CD14-positive monocyte (primary cell): Measurements from ENCODE around the gene CELF4. TPM values are rescaled to one million over a fixed set of nuclear protein-coding genes. Genes with fewer than 3 reads are reported as not detected.

Source experiments
- DNase-seq, 3 donors: peaks; one replicate each; pipeline ENCODE4 v3.0.0-alpha.2; 2011 to 2022
- H2AFZ ChIP-seq: 2 replicates; pipeline ENCODE4 v1.6.0; 2012; ENCODE audit warnings: mild to moderate bottlenecking, low read depth, low read length, inconsistent platforms; ENCODE audit not compliant: insufficient read depth, poor library complexity, severe bottlenecking
- H3K27ac ChIP-seq, 2 donors: 1 replicate in 1 of 2; 2 replicates in 1 of 2; pipeline ENCODE4 v1.5.1; 2012 to 2013; ENCODE audit warnings: low read length in 2 of 2, control low read depth in 1 of 2, inconsistent platforms in 1 of 2, low read depth in 1 of 2, mild to moderate bottlenecking in 1 of 2
- H3K27me3 ChIP-seq, 2 donors: one replicate each; pipeline versions ENCODE4 v1.6.0 to v1.6.1; 2011 to 2013; ENCODE audit warnings: low read length in 2 of 2; ENCODE audit not compliant: control insufficient read depth in 2 of 2, insufficient read depth in 2 of 2
- H3K36me3 ChIP-seq, 2 donors: replicated peaks in 1 of 2; 1 replicate in 1 of 2; 2 replicates in 1 of 2; pipeline versions ENCODE4 v1.5.1 to v1.6.1; 2012 to 2013; ENCODE audit warnings: low read length in 2 of 2, control low read depth in 1 of 2, inconsistent platforms in 1 of 2, mild to moderate bottlenecking in 1 of 2; ENCODE audit not compliant: insufficient read depth in 2 of 2, control insufficient read depth in 1 of 2
- H3K4me1 ChIP-seq, 2 donors: 1 replicate in 1 of 2; 2 replicates in 1 of 2; pipeline versions ENCODE4 v1.5.1 to v1.6.1; 2012 to 2013; ENCODE audit warnings: low read length in 2 of 2, control low read depth in 1 of 2, inconsistent platforms in 1 of 2, mild to moderate bottlenecking in 1 of 2, moderate library complexity in 1 of 2; ENCODE audit not compliant: insufficient read depth in 2 of 2, control insufficient read depth in 1 of 2
- H3K4me2 ChIP-seq: replicated peaks from 2 replicates; pipeline ENCODE3; 2012; ENCODE audit warnings: low read length, moderate library complexity, mild to moderate bottlenecking; ENCODE audit not compliant: poor library complexity, severe bottlenecking; ENCODE audit errors: extremely low read depth
- H3K4me3 ChIP-seq, 3 experiments: fragments of 200-600 bp in 1 of 3; sonication (generic) in 1 of 3; replicated peaks in 1 of 3; 1 replicate in 2 of 3; 2 replicates in 1 of 3; pipeline ENCODE4 v1.5.1; 2011 to 2013; ENCODE audit warnings: low read length in 3 of 3, mild to moderate bottlenecking in 3 of 3, control low read depth in 2 of 3, low read depth in 2 of 3, inconsistent platforms in 1 of 3, moderate library complexity in 1 of 3
- H3K79me2 ChIP-seq: 2 replicates; pipeline ENCODE4 v1.6.0; 2012; ENCODE audit warnings: mild to moderate bottlenecking, control low read depth, inconsistent platforms, low read length, moderate library complexity; ENCODE audit not compliant: insufficient read depth
- H3K9ac ChIP-seq: 2 replicates; pipeline ENCODE4 v1.6.0; 2017; ENCODE audit warnings: low read length, mild to moderate bottlenecking; ENCODE audit not compliant: insufficient read depth, poor library complexity, severe bottlenecking
- H3K9me3 ChIP-seq, 2 donors: replicated peaks in 1 of 2; 1 replicate in 1 of 2; 2 replicates in 1 of 2; pipeline versions ENCODE4 v1.5.1 to v1.6.1; 2012 to 2013; ENCODE audit warnings: low read length in 2 of 2, control low read depth in 1 of 2; ENCODE audit not compliant: control insufficient read depth in 1 of 2, insufficient read depth in 1 of 2
- H4K20me1 ChIP-seq: 2 replicates; pipeline ENCODE4 v1.6.0; 2012; ENCODE audit warnings: mild to moderate bottlenecking, low read length, control low read depth, moderate library complexity; ENCODE audit not compliant: insufficient read depth
- H3K27ac Mint-ChIP-seq, 7 donors: one replicate each; pipeline ENCODE4 v1.8.0; 2020; ENCODE audit warnings: mild to moderate bottlenecking in 7 of 7, mixed read lengths in 7 of 7, moderate library complexity in 6 of 7, inconsistent platforms in 2 of 7
- H3K27me3 Mint-ChIP-seq, 3 donors: one replicate each; pipeline ENCODE4 v1.8.0; 2021 to 2022; ENCODE audit warnings: low read depth in 3 of 3, mild to moderate bottlenecking in 3 of 3, mixed read lengths in 3 of 3, moderate library complexity in 3 of 3, inconsistent platforms in 1 of 3
- H3K36me3 Mint-ChIP-seq, 2 donors: one replicate each; pipeline ENCODE4 v1.8.0; 2020; ENCODE audit warnings: mixed read lengths in 2 of 2, inconsistent platforms in 1 of 2, mild to moderate bottlenecking in 1 of 2
- H3K4me1 Mint-ChIP-seq: one replicate; pipeline ENCODE4 v1.8.0; 2020; ENCODE audit warnings: mild to moderate bottlenecking, mixed read lengths
- H3K4me3 Mint-ChIP-seq, 2 donors: one replicate each; pipeline ENCODE4 v1.8.0; 2020; ENCODE audit warnings: mild to moderate bottlenecking in 2 of 2, mixed read lengths in 2 of 2, moderate library complexity in 1 of 2
- H3K9me3 Mint-ChIP-seq, 7 donors: one replicate each; pipeline ENCODE4 v1.8.0; 2020 to 2022; ENCODE audit warnings: mixed read lengths in 7 of 7, mild to moderate bottlenecking in 6 of 7, moderate library complexity in 6 of 7, inconsistent platforms in 2 of 7
- CTCF ChIP-seq: fragments of 200-600 bp; IDR thresholded peaks from one replicate; pipeline ENCODE4 v1.8.0; 2022; ENCODE audit warnings: antibody characterized with exemption, mild to moderate bottlenecking
- WGBS: methylation state at CpG from one replicate; pipeline ENCODE4 v1.1.5; 2013; ENCODE audit warnings: missing lambda C conversion rate; ENCODE audit not compliant: insufficient coverage; 5-methylcytosine and 5-hydroxymethylcytosine counted together
- intact Hi-C, 2 donors: fragments of 100-400 bp; cut with micrococcal nuclease; formaldehyde crosslinking; loops; one replicate each; pipeline versions ENCODE4 v1.15.0 to v1.15.1; 2023
- polyA plus RNA-seq, 3 donors: library from polyadenylated mRNA; depleted of rRNA in 1 of 3; unstranded in 2 of 3; stranded (reverse) in 1 of 3; fragments of 300-500 nt in 2 of 3; fragments of >200 nt in 1 of 3; fragmentation: Illumina TruSeq in 2 of 3; gene quantifications; 1 replicate in 2 of 3; 2 replicates in 1 of 3; pipeline ENCODE4 v1.2.3, GENCODE V29; 2012 to 2021

The CELF4 gene
- polyA plus RNA-seq, 3 donors = not detected

- Histone ChIP-seq H3K27me3 (peaks cover 0 to 13% of the 10 kb centered on the region in 2 donors), H3K4me3 (no peak overlapping the region), H3K4me1 (no peaks in the 10 kb centered on the region), H3K79me2 (no peaks in the 10 kb centered on the region), H2AFZ (no peak overlapping the region), H3K36me3 (no peaks in the 10 kb centered on the region), H3K27ac (no peak overlapping the region), H3K9me3 (no peaks in the 10 kb centered on the region), H4K20me1 (no peaks in the 10 kb centered on the region), H3K4me2 (no peak overlapping the region), H3K9ac (no peak overlapping the region)
- no peak for TF ChIP-seq CTCF
- intact Hi-C loops = no loop called here
- Mint-ChIP-seq H3K27me3 (peaks cover 23 to 31% (median 28%) of the 10 kb centered on the region in 3 donors), H3K27ac (no peak overlapping the region), H3K4me1 (peaks cover 2% of the 10 kb centered on the region), H3K4me3 (no peak overlapping the region), H3K9me3 (peaks cover 0 to 2% (median 0%) of the 10 kb centered on the region in 7 donors), H3K36me3 (no peaks in the 10 kb centered on the region)
- 64% methylated on average over 6 of the region's 9 CpGs for WGBS
- no peak for DNase-seq
Observed at GRCh38 chr18:37534627-37535026, 31.0 kb downstream of the CELF4 start.

- no peak for TF ChIP-seq CTCF
- Mint-ChIP-seq H3K36me3 (no peaks in the 10 kb centered on the region), H3K27ac (no peak overlapping the region), H3K27me3 (peaks cover 25 to 30% (median 28%) of the 10 kb centered on the region in 3 donors), H3K4me1 (peaks cover 2% of the 10 kb centered on the region), H3K9me3 (peaks cover 0 to 2% (median 0%) of the 10 kb centered on the region in 7 donors), H3K4me3 (no peak overlapping the region)
- Histone ChIP-seq H3K79me2 (no peaks in the 10 kb centered on the region), H3K27me3 (peaks cover 0 to 11% of the 10 kb centered on the region in 2 donors), H3K4me1 (no peaks in the 10 kb centered on the region), H3K9ac (no peak overlapping the region), H3K4me3 (no peak overlapping the region), H3K36me3 (no peaks in the 10 kb centered on the region), H3K27ac (no peak overlapping the region), H4K20me1 (no peaks in the 10 kb centered on the region), H3K9me3 (no peaks in the 10 kb centered on the region), H3K4me2 (no peak overlapping the region), H2AFZ (no peak overlapping the region)
- no peak for DNase-seq
- intact Hi-C loops = no loop called here
- 86% methylated on average over 14 of the region's 22 CpGs for WGBS
Observed at GRCh38 chr18:37533647-37534584, 31.7 kb downstream of the CELF4 start.
